NAMALWA (cell line): ENCODE data around the gene PSKH1.
"Not testable (repeated sequence)": the region's sequence is repeated elsewhere in the genome, so short reads cannot be mapped to it uniquely, and the experiment has no call there.

ENCODE experiments used
- DNase-seq: peaks from one replicate; pipeline ENCODE4 v3.0.0-alpha.2; 2015; ENCODE audit warnings: low spot score

PSKH1 gene

GRCh38 chr16:67892899-67893742, at the start of gene PSKH1:
Gene PSKH1, plus strand, starts transcription at chr16:67893254. Its CDS starts 15,496 bp downstream, at chr16:67908750.
- DNase-seq = peak; percentile 95

- DNase-seq = no peak
Observed at GRCh38 chr16:67843343-67843765, 49.7 kb upstream of the PSKH1 start.

- DNase-seq = peak; percentile 36
Observed at GRCh38 chr16:67844497-67844896, 48.6 kb upstream of the PSKH1 start.

GRCh38 chr16:67845291-67846062, 47.6 kb upstream of the PSKH1 start:
- DNase-seq = peak; percentile 51

GRCh38 chr16:67846063-67846319, 47.1 kb upstream of the PSKH1 start:
- peak; percentile 48 for DNase-seq

GRCh38 chr16:67846320-67847063, 46.6 kb upstream of the PSKH1 start, which contains the start of gene NUTF2:
Gene NUTF2, plus strand, starts transcription at chr16:67846933. Its CDS starts 18,198 bp downstream, at chr16:67865131.
- DNase-seq = peak; percentile 98

- peak; percentile 27 for DNase-seq
Observed at GRCh38 chr16:67847064-67847861, 45.8 kb upstream of the PSKH1 start, which contains the start of gene CENPT. Gene CENPT, minus strand, starts transcription at chr16:67847693. Its CDS starts 13,834 bp downstream, at chr16:67833859.

- DNase-seq = no peak
Observed at GRCh38 chr16:67848118-67848517, 44.9 kb upstream of the PSKH1 start.

GRCh38 chr16:67853670-67854069, 39.4 kb upstream of the PSKH1 start:
- DNase-seq = no peak

GRCh38 chr16:67855789-67856188, 37.3 kb upstream of the PSKH1 start:
- no peak for DNase-seq

- no peak for DNase-seq
Observed at GRCh38 chr16:67856927-67857546, 36.0 kb upstream of the PSKH1 start.

- DNase-seq = no peak
Observed at GRCh38 chr16:67857547-67858233, 35.4 kb upstream of the PSKH1 start.

GRCh38 chr16:67858500-67858899, 34.6 kb upstream of the PSKH1 start:
- DNase-seq = no peak

GRCh38 chr16:67860589-67861398, 32.3 kb upstream of the PSKH1 start:
- DNase-seq = no peak

GRCh38 chr16:67861877-67862276, 31.2 kb upstream of the PSKH1 start:
- DNase-seq = no peak

- no peak for DNase-seq
Observed at GRCh38 chr16:67862623-67863583, 30.2 kb upstream of the PSKH1 start.

GRCh38 chr16:67864044-67864443, 29.0 kb upstream of the PSKH1 start:
- DNase-seq = not testable (repeated sequence)

- no peak for DNase-seq
Observed at GRCh38 chr16:67864594-67864993, 28.5 kb upstream of the PSKH1 start.
